KG1 (cell line): ENCODE measurements around the gene CD160.
"Not testable (repeated sequence)": the region's sequence is repeated elsewhere in the genome, so short reads cannot be mapped to it uniquely, and the experiment has no call there.

Source experiments
- DNase-seq: peaks from one replicate; lab custom pipeline; 2025; lab: John Stamatoyannopoulos, UW

Gene CD160

GRCh38 chr1:145758575-145758974, 39.3 kb downstream of the CD160 start:
- DNase-seq: no peak

- no peak for DNase-seq
Measured at GRCh38 chr1:145759721-145760120, 40.4 kb downstream of the CD160 start.

- DNase-seq: not testable (repeated sequence)
Measured at GRCh38 chr1:145760395-145760949, 41.2 kb downstream of the CD160 start.

- DNase-seq: not testable (repeated sequence)
Measured at GRCh38 chr1:145761498-145761897, 42.2 kb downstream of the CD160 start.

GRCh38 chr1:145762001-145762400, 42.7 kb downstream of the CD160 start:
- DNase-seq: not testable (repeated sequence)

GRCh38 chr1:145764231-145764940, 45.1 kb downstream of the CD160 start:
- not testable (repeated sequence) for DNase-seq

- DNase-seq: not testable (repeated sequence)
Measured at GRCh38 chr1:145765127-145765526, 45.8 kb downstream of the CD160 start.

- DNase-seq: not testable (repeated sequence)
Measured at GRCh38 chr1:145765585-145766360, 46.5 kb downstream of the CD160 start.

GRCh38 chr1:145766926-145767325, 47.6 kb downstream of the CD160 start:
- not testable (repeated sequence) for DNase-seq

GRCh38 chr1:145768004-145768403, 48.7 kb downstream of the CD160 start:
- not testable (repeated sequence) for DNase-seq

GRCh38 chr1:145771056-145771455, 51.8 kb downstream of the CD160 start:
- no peak for DNase-seq

- DNase-seq: no peak
Measured at GRCh38 chr1:145773423-145773822, 54.1 kb downstream of the CD160 start.

GRCh38 chr1:145777357-145778145, 58.3 kb downstream of the CD160 start:
- no peak for DNase-seq

GRCh38 chr1:145778146-145778540, 58.8 kb downstream of the CD160 start:
- no peak for DNase-seq

- no peak for DNase-seq
Measured at GRCh38 chr1:145782272-145783099, 63.2 kb downstream of the CD160 start.

- DNase-seq: no peak
Measured at GRCh38 chr1:145784409-145784808, 65.1 kb downstream of the CD160 start.

GRCh38 chr1:145785547-145785946, 66.2 kb downstream of the CD160 start:
- no peak for DNase-seq

- DNase-seq: no peak
Measured at GRCh38 chr1:145786271-145786670, 67.0 kb downstream of the CD160 start.

- no peak for DNase-seq
Measured at GRCh38 chr1:145788580-145788979, 69.3 kb downstream of the CD160 start.
